H9 (cell line): Measurements from ENCODE around the gene PRCC. TPM values are rescaled to one million over a fixed set of nuclear protein-coding genes. Genes with fewer than 3 reads are reported as not detected.

Experiments used
- DNase-seq: peaks from one replicate; pipeline ENCODE4 v3.0.0-alpha.2; 2017
- H2AFZ ChIP-seq: one replicate; pipeline ENCODE4 v1.6.1; 2013; ENCODE audit warnings: mild to moderate bottlenecking, low read length, control low read depth, moderate library complexity
- H2AK5ac ChIP-seq: 2 replicates; pipeline ENCODE4 v1.6.1; 2013; ENCODE audit warnings: low read length, control low read depth, mixed read lengths; ENCODE audit not compliant: insufficient read length
- H2BK120ac ChIP-seq: one replicate; pipeline ENCODE4 v1.6.1; 2013; ENCODE audit warnings: low read depth, mild to moderate bottlenecking, low read length, control low read depth, inconsistent platforms; ENCODE audit not compliant: poor library complexity, severe bottlenecking
- H2BK12ac ChIP-seq: 2 replicates; pipeline ENCODE4 v1.6.1; 2013; ENCODE audit warnings: low read length, control low read depth, mixed read lengths, low read depth; ENCODE audit not compliant: insufficient read length
- H2BK15ac ChIP-seq: 2 replicates; pipeline ENCODE4 v1.6.1; 2013; ENCODE audit warnings: low read depth, low read length, control low read depth
- H2BK20ac ChIP-seq: one replicate; pipeline ENCODE4 v1.6.1; 2013; ENCODE audit warnings: low read depth, mild to moderate bottlenecking, low read length, control low read depth, inconsistent platforms; ENCODE audit not compliant: poor library complexity, severe bottlenecking
- H2BK5ac ChIP-seq: 2 replicates; pipeline ENCODE4 v1.6.1; 2013; ENCODE audit warnings: low read length, control low read depth, mixed read lengths; ENCODE audit not compliant: insufficient read length
- H3K14ac ChIP-seq: 2 replicates; pipeline ENCODE4 v1.6.1; 2013; ENCODE audit warnings: low read length, control low read depth; ENCODE audit not compliant: insufficient read depth
- H3K18ac ChIP-seq: 2 replicates; pipeline ENCODE4 v1.6.1; 2013; ENCODE audit warnings: low read depth, mild to moderate bottlenecking, mixed read lengths, low read length, control low read depth; ENCODE audit not compliant: insufficient read length
- H3K23ac ChIP-seq: 2 replicates; pipeline ENCODE4 v1.6.1; 2013; ENCODE audit warnings: low read length, control low read depth, mixed read lengths, low read depth; ENCODE audit not compliant: insufficient read length
- H3K23me2 ChIP-seq: 2 replicates; pipeline ENCODE4 v1.6.1; 2013; ENCODE audit warnings: low read depth, mild to moderate bottlenecking, mixed read lengths, low read length, control low read depth; ENCODE audit not compliant: insufficient read length, poor library complexity, severe bottlenecking
- H3K27ac ChIP-seq: 2 replicates; pipeline ENCODE4 v1.5.1; 2013; ENCODE audit warnings: low read length, control low read depth, mixed read lengths, low read depth; ENCODE audit not compliant: insufficient read length
- H3K27me3 ChIP-seq: 2 replicates; pipeline ENCODE4 v1.6.1; 2013; ENCODE audit warnings: low read length, control low read depth, inconsistent platforms; ENCODE audit not compliant: insufficient read depth
- H3K4ac ChIP-seq: 2 replicates; pipeline ENCODE4 v1.6.1; 2013; ENCODE audit warnings: low read depth, mild to moderate bottlenecking, control low read depth, inconsistent platforms, low read length, moderate library complexity
- H3K4me1 ChIP-seq: 2 replicates; pipeline ENCODE4 v1.6.1; 2013; ENCODE audit warnings: low read length, control low read depth, inconsistent platforms; ENCODE audit not compliant: insufficient read depth
- H3K4me2 ChIP-seq: 2 replicates; pipeline ENCODE4 v1.6.1; 2013; ENCODE audit warnings: low read length, control low read depth, mixed read lengths; ENCODE audit not compliant: insufficient read length, insufficient read depth
- H3K56ac ChIP-seq: 2 replicates; pipeline ENCODE4 v1.6.1; 2013; ENCODE audit warnings: low read depth, mild to moderate bottlenecking, mixed read lengths, low read length, control low read depth; ENCODE audit not compliant: insufficient read length
- H3K79me1 ChIP-seq: 2 replicates; pipeline ENCODE4 v1.6.1; 2013; ENCODE audit warnings: low read depth, mild to moderate bottlenecking, moderate library complexity, low read length, control low read depth, inconsistent platforms; ENCODE audit not compliant: insufficient read depth, poor library complexity, severe bottlenecking
- H3K79me2 ChIP-seq: 2 replicates; pipeline ENCODE4 v1.6.1; 2013; ENCODE audit warnings: low read length, control low read depth, inconsistent platforms; ENCODE audit not compliant: insufficient read depth
- H3K9ac ChIP-seq: 2 replicates; pipeline ENCODE4 v1.6.1; 2013; ENCODE audit warnings: low read length, control low read depth, mixed read lengths; ENCODE audit not compliant: insufficient read length; ENCODE audit errors: extremely low read depth
- H3K9me3 ChIP-seq: one replicate; pipeline ENCODE4 v1.6.1; 2013; ENCODE audit warnings: low read depth, low read length, inconsistent platforms; ENCODE audit not compliant: control insufficient read depth
- H3T11ph ChIP-seq: one replicate; pipeline ENCODE4 v1.6.1; 2013; ENCODE audit warnings: mild to moderate bottlenecking, low read length, control low read depth, inconsistent platforms
- H4K20me1 ChIP-seq: one replicate; pipeline ENCODE4 v1.6.1; 2013; ENCODE audit not compliant: control insufficient read depth, insufficient read length, insufficient read depth
- H4K5ac ChIP-seq: 2 replicates; pipeline ENCODE4 v1.6.1; 2013; ENCODE audit warnings: low read depth, mild to moderate bottlenecking, mixed read lengths, low read length, control low read depth; ENCODE audit not compliant: insufficient read length
- H4K8ac ChIP-seq: replicated peaks from 2 replicates; pipeline ENCODE4 v1.6.1; 2013; ENCODE audit warnings: low read length, control low read depth, mixed read lengths, low read depth; ENCODE audit not compliant: insufficient read length
- H4K91ac ChIP-seq: 2 replicates; pipeline ENCODE4 v1.6.1; 2013; ENCODE audit warnings: low read depth, mild to moderate bottlenecking, moderate library complexity, mixed read lengths, low read length, control low read depth; ENCODE audit not compliant: insufficient read length
- H3K27ac Mint-ChIP-seq, 3 experiments: 2 replicates in 2 of 3; 3 replicates in 1 of 3; pipeline ENCODE4 v1.8.0; 2020 to 2021; ENCODE audit warnings: mixed read lengths in 3 of 3, mild to moderate bottlenecking in 1 of 3, moderate library complexity in 1 of 3
- H3K27me3 Mint-ChIP-seq: 2 replicates; pipeline ENCODE4 v1.8.0; 2021; ENCODE audit warnings: low read depth, mild to moderate bottlenecking, moderate library complexity, mixed read lengths
- H3K36me3 Mint-ChIP-seq, 3 experiments: 2 replicates in 2 of 3; 3 replicates in 1 of 3; pipeline ENCODE4 v1.8.0; 2020 to 2021; ENCODE audit warnings: low read depth in 3 of 3, mixed read lengths in 3 of 3; ENCODE audit not compliant: insufficient read depth in 1 of 3
- H3K4me1 Mint-ChIP-seq, 2 experiments: 2 replicates each; pipeline ENCODE4 v1.8.0; 2020; ENCODE audit warnings: mixed read lengths in 2 of 2
- H3K4me3 Mint-ChIP-seq, 2 experiments: 2 replicates in 1 of 2; 3 replicates in 1 of 2; pipeline ENCODE4 v1.8.0; 2020 to 2021; ENCODE audit warnings: mild to moderate bottlenecking in 2 of 2, mixed read lengths in 2 of 2, moderate library complexity in 1 of 2
- H3K9me3 Mint-ChIP-seq, 2 experiments: 2 replicates in 1 of 2; 3 replicates in 1 of 2; pipeline ENCODE4 v1.8.0; 2020; ENCODE audit warnings: mild to moderate bottlenecking in 2 of 2, mixed read lengths in 2 of 2, moderate library complexity in 1 of 2
- CTCF ChIP-seq: fragments of 200-600 bp; sonication (generic); conservative IDR thresholded peaks from 3 replicates; pipeline ENCODE4 v1.8.0; 2021; ENCODE audit warnings: antibody characterized with exemption, mild to moderate bottlenecking
- WGBS: extraction: QIAGEN DNeasy Blood & Tissue Kit; methylation state at CpG from one replicate; pipeline ENCODE4 v1.1.7; 2013; ENCODE audit warnings: missing lambda C conversion rate, low lambda C conversion rate, mixed read lengths; ENCODE audit not compliant: insufficient read length; ENCODE audit errors: extremely low coverage; 5-methylcytosine and 5-hydroxymethylcytosine counted together
- total RNA-seq: library from RNA; stranded (reverse); gene quantifications from 2 replicates; pipeline ENCODE4 v1.2.1, GENCODE V29; 2021

The PRCC gene
- total RNA-seq, 1 experiment from 2014 or later = 129 TPM

- H4K5ac ChIP-seq = no peak overlapping the region
- no peak overlapping the region for H2BK20ac ChIP-seq
- no peak overlapping the region for H3K18ac ChIP-seq
- no peak overlapping the region for H2BK15ac ChIP-seq
- H3K4me1 Mint-ChIP-seq = peaks cover 6 to 14% of the 10 kb centered on the region in 2 experiments
- no peaks in the 10 kb centered on the region for H3K9me3 Mint-ChIP-seq
- WGBS = no CpG with 5 or more reads among the region's 4 CpGs
- H3K79me1 ChIP-seq = no peaks in the 10 kb centered on the region
- no peak overlapping the region for H3K23ac ChIP-seq
- no peak overlapping the region for H2BK120ac ChIP-seq
- H4K91ac ChIP-seq = no peak overlapping the region
- H3K4me3 Mint-ChIP-seq = no peak overlapping the region
- no peak overlapping the region for H3K14ac ChIP-seq
- no peaks in the 10 kb centered on the region for H3K79me2 ChIP-seq
- H3K56ac ChIP-seq = no peak overlapping the region
- no peak for TF ChIP-seq CTCF
- H3K4me1 ChIP-seq = no peaks in the 10 kb centered on the region
- no peaks in the 10 kb centered on the region for H4K20me1 ChIP-seq
- H4K8ac ChIP-seq = no peak overlapping the region
- no peak overlapping the region for H2AK5ac ChIP-seq
- H3K36me3 Mint-ChIP-seq = no peaks in the 10 kb centered on the region
- H3K4ac ChIP-seq = no peak overlapping the region
- peaks cover 2% of the 10 kb centered on the region for H3K23me2 ChIP-seq
- peaks cover 84% of the 10 kb centered on the region for H3K27me3 Mint-ChIP-seq
- H2BK12ac ChIP-seq = no peak overlapping the region
- no peaks in the 10 kb centered on the region for H3K9me3 ChIP-seq
- H3K27me3 ChIP-seq = peaks cover 3% of the 10 kb centered on the region; the same call in 1 of the 2 replicates
- no peak overlapping the region for H3K27ac Mint-ChIP-seq
- H3K4me2 ChIP-seq = no peak overlapping the region
- H3T11ph ChIP-seq = no peak overlapping the region
- DNase-seq = no peak
- H3K27ac ChIP-seq = no peak overlapping the region
- peak overlapping the region; percentile 3 for H3K9ac ChIP-seq
- H2AFZ ChIP-seq = no peak overlapping the region
- no peak overlapping the region for H2BK5ac ChIP-seq
These were observed 69.6 kb downstream of the PRCC start for GRCh38 chr1:156836892-156837291.
